A673 (cell line): ENCODE results near the gene AP1S2. TPM values are rescaled to one million over a fixed set of nuclear protein-coding genes. Genes with fewer than 3 reads are reported as not detected.

Experiments
- BruUV-seq: library from RNA; stranded (reverse); fragments of 400-500 nt; replicated peaks from 2 replicates; lab custom pipeline; 2021; lab: Mats Ljungman, UMichigan
- CTCF ChIA-PET: fragments of 300-600 bp; sonication (Branson Sonifier 250); formaldehyde crosslinking; loops from one replicate; lab custom pipeline; 2022; ENCODE audit warnings: antibody characterized with exemption; lab: Charles Lee
- POLR2A ChIA-PET: fragments of 300-600 bp; sonication (Branson Sonifier 250); formaldehyde crosslinking; loops from one replicate; lab custom pipeline; 2022; ENCODE audit warnings: antibody characterized with exemption; ENCODE audit not compliant: low non-redundant PET; lab: Charles Lee
- DNase-seq: peaks from one replicate; pipeline ENCODE4 v3.0.0-alpha.2; 2015; ENCODE audit warnings: low spot score
- H3K27ac ChIP-seq: fragments of 200-600 bp; sonication (generic); 2 replicates; pipeline ENCODE4 v1.5.1; 2016; ENCODE audit warnings: mixed run types, low read depth, mild to moderate bottlenecking, mixed read lengths, antibody characterized with exemption, low read length; ENCODE audit not compliant: poor library complexity, severe bottlenecking
- H3K27me3 ChIP-seq: fragments of 200-600 bp; sonication (generic); replicated peaks from 2 replicates; pipeline ENCODE4 v1.6.1; 2017; ENCODE audit warnings: mixed run types, low read depth, mild to moderate bottlenecking, mixed read lengths, antibody characterized with exemption, low read length; ENCODE audit not compliant: insufficient read depth, poor library complexity
- H3K36me3 ChIP-seq: fragments of 200-600 bp; sonication (generic); 2 replicates; pipeline ENCODE4 v1.6.1; 2016; ENCODE audit warnings: mixed run types, mild to moderate bottlenecking, mixed read lengths, antibody characterized with exemption, low read length; ENCODE audit not compliant: insufficient read depth, poor library complexity, severe bottlenecking
- H3K4me1 ChIP-seq: fragments of 200-600 bp; sonication (generic); 2 replicates; pipeline ENCODE4 v1.6.1; 2017; ENCODE audit warnings: mixed run types, mild to moderate bottlenecking, mixed read lengths, antibody characterized with exemption, low read length; ENCODE audit not compliant: insufficient read depth, poor library complexity, severe bottlenecking
- H3K4me3 ChIP-seq: fragments of 200-600 bp; sonication (generic); 2 replicates; pipeline ENCODE4 v1.5.1; 2016; ENCODE audit warnings: low read depth, mixed run types, mild to moderate bottlenecking, mixed read lengths, low read length; ENCODE audit not compliant: poor library complexity, severe bottlenecking
- H3K9me3 ChIP-seq: fragments of 200-600 bp; sonication (generic); 2 replicates; pipeline ENCODE4 v1.6.1; 2016; ENCODE audit warnings: mixed run types, low read depth, mild to moderate bottlenecking, mixed read lengths, antibody characterized with exemption, low read length; ENCODE audit not compliant: poor library complexity, severe bottlenecking
- EZH2 ChIP-seq: fragments of 200-600 bp; sonication (generic); IDR thresholded peaks from 2 replicates; pipeline ENCODE4 v1.6.1; 2017; ENCODE audit warnings: borderline replicate concordance, low read depth, mild to moderate bottlenecking, mixed read lengths, antibody characterized with exemption, low read length; ENCODE audit not compliant: poor library complexity, severe bottlenecking
- intact Hi-C: fragments of 100-400 bp; cut with micrococcal nuclease; formaldehyde crosslinking; loops from one replicate; pipeline ENCODE4 v1.10.0; 2022; ENCODE audit not compliant: unreplicated experiment
- total RNA-seq: library from RNA; stranded (reverse); gene quantifications from 2 replicates; pipeline ENCODE4 v1.2.3, GENCODE V29; 2021
- TF ChIP-seq, protein P1 (sequence below): fragments of 300-800, 200-600 bp; sonication (generic); conservative IDR thresholded peaks from 2 replicates; pipeline ENCODE4 v1.5.1; 2017; ENCODE audit warnings: low read depth, mild to moderate bottlenecking, antibody characterized with exemption, low read length, moderate library complexity, mixed read lengths

AP1S2 gene
- total RNA-seq, 1 experiment from 2014 or later = 59.3 TPM

GRCh38 chrX:15849555-15849954 is 5.1 kb downstream of the AP1S2 start:
- TF ChIP-seq, protein P1, sequence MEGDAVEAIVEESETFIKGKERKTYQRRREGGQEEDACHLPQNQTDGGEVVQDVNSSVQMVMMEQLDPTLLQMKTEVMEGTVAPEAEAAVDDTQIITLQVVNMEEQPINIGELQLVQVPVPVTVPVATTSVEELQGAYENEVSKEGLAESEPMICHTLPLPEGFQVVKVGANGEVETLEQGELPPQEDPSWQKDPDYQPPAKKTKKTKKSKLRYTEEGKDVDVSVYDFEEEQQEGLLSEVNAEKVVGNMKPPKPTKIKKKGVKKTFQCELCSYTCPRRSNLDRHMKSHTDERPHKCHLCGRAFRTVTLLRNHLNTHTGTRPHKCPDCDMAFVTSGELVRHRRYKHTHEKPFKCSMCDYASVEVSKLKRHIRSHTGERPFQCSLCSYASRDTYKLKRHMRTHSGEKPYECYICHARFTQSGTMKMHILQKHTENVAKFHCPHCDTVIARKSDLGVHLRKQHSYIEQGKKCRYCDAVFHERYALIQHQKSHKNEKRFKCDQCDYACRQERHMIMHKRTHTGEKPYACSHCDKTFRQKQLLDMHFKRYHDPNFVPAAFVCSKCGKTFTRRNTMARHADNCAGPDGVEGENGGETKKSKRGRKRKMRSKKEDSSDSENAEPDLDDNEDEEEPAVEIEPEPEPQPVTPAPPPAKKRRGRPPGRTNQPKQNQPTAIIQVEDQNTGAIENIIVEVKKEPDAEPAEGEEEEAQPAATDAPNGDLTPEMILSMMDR = peak; percentile 56
- no peak for TF ChIP-seq EZH2
- intact Hi-C loops = loop anchor here (1.0 to 5.0 kb wide), 2 partner anchors 363 to 583 kb away; no protein-coding TSS in a partner anchor
- Histone ChIP-seq H3K27me3 (no peaks in the 10 kb centered on the region), H3K27ac (peak overlapping the region; percentile 26), H3K36me3 (peaks cover 8% of the 10 kb centered on the region), H3K4me1 (peaks cover 17% of the 10 kb centered on the region), H3K9me3 (no peaks in the 10 kb centered on the region), H3K4me3 (no peak overlapping the region)
- ChIA-PET POLR2A (no interaction called here), CTCF (interaction anchor here (1.0 kb wide), 2 partner anchors 273 to 363 kb away, joined by 3 to 4 read pairs; no protein-coding TSS in a partner anchor)
- no TSS peak for BruUV-seq
- DNase-seq = peak; percentile 59

DNA sequence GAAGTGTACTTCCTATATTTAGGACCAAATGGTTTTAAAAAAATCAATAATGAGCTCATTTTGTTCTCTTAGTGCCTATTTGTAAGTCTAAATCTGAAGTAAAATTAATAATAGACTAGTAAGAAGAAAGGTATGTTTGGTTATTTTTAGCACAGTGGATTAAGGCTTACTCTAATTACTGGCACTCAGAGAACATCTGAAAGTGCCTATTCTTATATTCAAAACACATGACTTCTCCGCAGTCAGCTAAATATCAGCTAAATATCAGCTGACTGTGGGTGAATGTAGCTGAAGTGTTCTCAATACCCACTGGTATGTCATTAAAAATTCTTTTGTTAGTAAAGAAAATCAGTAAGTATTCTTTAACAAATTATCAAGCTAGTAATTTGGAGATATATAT is 6.0 kb downstream of the AP1S2 start:
- intact Hi-C loops = loop anchor here (5.0 kb wide), 1 partner anchor 584 kb away; no protein-coding TSS in a partner anchor
- no peak for DNase-seq
- no peaks in the 10 kb centered on the region for H3K9me3 ChIP-seq
- H3K27ac ChIP-seq = no peak overlapping the region
- H3K36me3 ChIP-seq = peaks cover 9% of the 10 kb centered on the region
- H3K4me1 ChIP-seq = peaks cover 17% of the 10 kb centered on the region
- no peak overlapping the region for H3K4me3 ChIP-seq
- POLR2A ChIA-PET = no interaction called here
- H3K27me3 ChIP-seq = no peaks in the 10 kb centered on the region
- BruUV-seq = no TSS peak
- TF ChIP-seq EZH2 = no peak
- TF ChIP-seq, protein P1 = no peak
- CTCF ChIA-PET = interaction anchor here (0.6 to 1.3 kb wide), 3 partner anchors 364 to 864 kb away, joined by 3 to 11 read pairs (median 3); partner anchors contain the start of gene CTPS2

- intact Hi-C loops = no loop called here
- TF ChIP-seq EZH2 = no peak
- TF ChIP-seq, protein P1 = no peak
- ChIA-PET POLR2A (no interaction called here), CTCF (no interaction called here)
- no peaks in the 10 kb centered on the region for H3K27me3 ChIP-seq
- H3K4me3 ChIP-seq = no peak overlapping the region
- H3K9me3 ChIP-seq = no peaks in the 10 kb centered on the region
- peaks cover 9% of the 10 kb centered on the region for H3K36me3 ChIP-seq
- BruUV-seq = no TSS peak
- DNase-seq = no peak
- H3K27ac ChIP-seq = no peak overlapping the region
- peaks cover 11% of the 10 kb centered on the region for H3K4me1 ChIP-seq
Observed at GRCh38 chrX:15843960-15844359, 10.7 kb downstream of the AP1S2 start.
